ENCODE measurements around the gene GPRC5D.

- TF ChIP-seq CTCF (IDR thresholded peaks at IDR 0.05) (no peak), ZFX (IDR thresholded peaks at IDR 0.05; ENCODE audit: borderline replicate concordance) (no peak)
These were observed 45.8 kb upstream of the GPRC5D start for GRCh38 chr12:12997734-12998133.
